NB4 (cell line): ENCODE results near the gene BCAS3.

Experiments used
- CTCF ChIP-seq: IDR thresholded peaks from one replicate; pipeline ENCODE4 v1.5.1; 2012; ENCODE audit warnings: low read depth, low read length
- MAX ChIP-seq: IDR thresholded peaks from 2 replicates; pipeline ENCODE4 v1.6.1; 2011; ENCODE audit warnings: low read depth, low read length
- MYC ChIP-seq: IDR thresholded peaks from 2 replicates; pipeline ENCODE4 v1.6.1; 2011; ENCODE audit warnings: low read depth, low read length
- POLR2A ChIP-seq: IDR thresholded peaks from 2 replicates; pipeline ENCODE4 v1.6.1; 2011; ENCODE audit warnings: mild to moderate bottlenecking; ENCODE audit not compliant: insufficient read length; ENCODE audit errors: extremely low read depth

- TF ChIP-seq POLR2A (no peak), CTCF (no peak), MAX (no peak), MYC (no peak)
These were observed 537.1 kb downstream of the BCAS3 start for GRCh38 chr17:61214753-61215152.
